ENCODE results near the gene RFNG.
"Not testable (repeated sequence)": the region's sequence is repeated elsewhere in the genome, so short reads cannot be mapped to it uniquely, and the experiment has no call there.

RFNG gene

DNA sequence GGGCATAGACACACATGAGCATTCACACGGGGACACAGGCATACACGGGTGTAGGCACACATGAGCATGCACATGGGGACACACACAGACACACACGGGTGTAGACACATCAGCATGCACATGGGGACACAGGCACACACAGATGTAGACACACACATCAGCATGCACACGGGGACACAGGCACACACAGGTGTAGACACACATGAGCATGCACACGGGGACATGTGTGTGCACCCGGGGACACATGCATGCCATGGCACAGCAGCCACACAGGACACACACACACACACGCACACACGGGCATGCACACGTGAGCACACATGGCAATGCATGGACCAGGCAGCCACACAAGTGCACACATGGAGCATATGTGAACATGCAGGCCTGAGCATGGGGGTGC is 9.0 kb downstream of the RFNG start:
- Histone ChIP-seq H3K4me3 (ENCODE audit: low read length) (no peak overlapping the region), H3K36me3 (ENCODE audit: insufficient read depth, low read length) (peaks cover 12% of the 10 kb centered on the region; the same call in 1 of the 2 replicates), H3K9me3 (ENCODE audit: insufficient read depth, low read depth, low read length) (no peaks in the 10 kb centered on the region), H3K27me3 (ENCODE audit: insufficient read depth, low read length) (no peaks in the 10 kb centered on the region), H3K4me1 (ENCODE audit: insufficient read depth, low read length) (peaks cover 10% of the 10 kb centered on the region), H3K9ac (ENCODE audit: low read depth, low read length) (no peak overlapping the region), H3K27ac (ENCODE audit: low read depth, low read length) (no peak overlapping the region)
- 95% methylated on average over 9 of the region's 9 CpGs for whole genome bisulfite sequencing

DNA sequence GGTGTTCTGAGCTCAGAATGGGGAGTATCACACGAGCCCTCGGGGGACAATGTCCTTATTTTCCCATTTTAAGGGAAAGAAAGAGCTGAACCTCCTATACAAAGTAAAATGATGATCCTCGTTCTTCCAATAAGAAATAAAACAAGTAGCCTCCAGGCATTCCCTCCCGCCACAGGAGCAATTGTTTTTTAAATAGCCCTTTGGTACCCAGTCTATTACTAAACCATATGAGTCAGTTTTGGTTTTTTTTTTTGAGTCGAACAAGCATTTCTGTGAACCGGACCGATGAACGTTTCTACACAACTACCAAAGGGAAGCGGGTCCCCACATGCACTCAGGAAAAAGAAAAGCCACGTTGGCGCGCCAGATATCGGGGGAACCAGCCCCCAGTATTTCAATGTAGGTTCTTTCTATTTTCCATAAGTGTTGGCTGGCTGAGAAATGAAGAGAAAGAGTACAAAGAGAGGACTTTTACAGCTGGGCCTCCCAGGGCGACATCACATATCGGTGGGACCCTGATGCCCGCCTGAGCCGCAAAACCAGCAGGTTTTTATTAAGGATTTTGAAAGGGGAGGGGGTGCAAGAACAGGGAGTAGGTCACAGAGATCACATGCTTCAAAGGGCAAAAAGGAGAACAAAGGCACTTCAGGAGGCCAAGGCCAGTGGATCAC is 10.3 kb downstream of the RFNG start:
- no peak overlapping the region for H3K27ac ChIP-seq (ENCODE audit: low read depth, low read length)
- H3K4me1 ChIP-seq (ENCODE audit: insufficient read depth, low read length) = peaks cover 10% of the 10 kb centered on the region
- H3K9ac ChIP-seq (ENCODE audit: low read depth, low read length) = no peak overlapping the region
- no peak overlapping the region for H3K4me3 ChIP-seq (ENCODE audit: low read length)
- WGBS = 69% methylated on average over 17 of the region's 17 CpGs
- H3K27me3 ChIP-seq (ENCODE audit: insufficient read depth, low read length) = no peaks in the 10 kb centered on the region
- H3K36me3 ChIP-seq (ENCODE audit: insufficient read depth, low read length) = no peaks in the 10 kb centered on the region
- no peaks in the 10 kb centered on the region for H3K9me3 ChIP-seq (ENCODE audit: insufficient read depth, low read depth, low read length)

DNA sequence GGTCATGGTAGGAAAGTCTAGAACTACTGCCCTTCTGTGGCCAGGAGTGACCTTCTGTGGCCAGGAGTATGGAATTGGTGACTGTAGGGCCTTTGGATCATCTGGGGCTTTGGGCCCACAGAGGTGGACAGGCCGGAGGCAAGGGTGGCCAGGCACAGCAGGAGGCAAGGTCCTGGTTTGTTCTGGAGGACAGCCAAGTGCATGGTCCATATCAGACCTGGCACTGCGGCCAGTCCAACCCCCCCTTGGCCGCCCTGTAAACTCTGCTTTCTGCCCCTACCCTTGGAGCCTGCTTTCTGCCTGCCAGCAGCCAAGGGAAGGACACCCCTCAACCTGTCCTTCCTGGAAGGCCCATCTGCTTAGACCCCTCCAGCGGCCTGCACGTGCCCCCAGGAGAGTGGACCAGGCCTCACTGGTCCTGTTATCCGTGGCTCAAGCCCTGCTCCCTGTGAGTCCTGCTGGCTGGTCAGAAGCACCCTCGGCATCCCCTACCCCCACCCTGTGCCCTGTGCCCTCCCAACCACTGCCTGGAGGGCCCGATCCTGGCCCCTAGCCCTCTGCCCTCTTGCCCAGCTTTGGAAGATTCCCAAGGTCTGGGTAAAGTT is 11.8 kb downstream of the RFNG start:
- H3K27ac ChIP-seq (ENCODE audit: low read depth, low read length) = no peak overlapping the region
- H3K9ac ChIP-seq (ENCODE audit: low read depth, low read length) = no peak overlapping the region
- H3K4me1 ChIP-seq (ENCODE audit: insufficient read depth, low read length) = peaks cover 10% of the 10 kb centered on the region
- no peaks in the 10 kb centered on the region for H3K27me3 ChIP-seq (ENCODE audit: insufficient read depth, low read length)
- 96% methylated on average over 8 of the region's 8 CpGs for WGBS
- H3K9me3 ChIP-seq (ENCODE audit: insufficient read depth, low read depth, low read length) = no peaks in the 10 kb centered on the region
- H3K4me3 ChIP-seq (ENCODE audit: low read length) = no peak overlapping the region
- no peaks in the 10 kb centered on the region for H3K36me3 ChIP-seq (ENCODE audit: insufficient read depth, low read length)

- not testable (repeated sequence) for H3K9me3 ChIP-seq (ENCODE audit: insufficient read depth, low read depth, low read length); H3K9ac ChIP-seq (ENCODE audit: low read depth, low read length); H3K4me3 ChIP-seq (ENCODE audit: low read length); H3K27me3 ChIP-seq (ENCODE audit: insufficient read depth, low read length); H3K27ac ChIP-seq (ENCODE audit: low read depth, low read length); H3K36me3 ChIP-seq (ENCODE audit: insufficient read depth, low read length)
- 93% methylated on average over 16 of the region's 16 CpGs for WGBS
- H3K4me1 ChIP-seq (ENCODE audit: insufficient read depth, low read length) = peaks cover 10% of the 10 kb centered on the region
These were observed 12.7 kb downstream of the RFNG start for GRCh38 chr17:82038796-82039409.

- peaks cover 3% of the 10 kb centered on the region; the same call in 1 of the 2 replicates for H3K4me1 ChIP-seq (ENCODE audit: insufficient read depth, low read length)
These were observed 13.8 kb downstream of the RFNG start for GRCh38 chr17:82037889-82038195.

DNA sequence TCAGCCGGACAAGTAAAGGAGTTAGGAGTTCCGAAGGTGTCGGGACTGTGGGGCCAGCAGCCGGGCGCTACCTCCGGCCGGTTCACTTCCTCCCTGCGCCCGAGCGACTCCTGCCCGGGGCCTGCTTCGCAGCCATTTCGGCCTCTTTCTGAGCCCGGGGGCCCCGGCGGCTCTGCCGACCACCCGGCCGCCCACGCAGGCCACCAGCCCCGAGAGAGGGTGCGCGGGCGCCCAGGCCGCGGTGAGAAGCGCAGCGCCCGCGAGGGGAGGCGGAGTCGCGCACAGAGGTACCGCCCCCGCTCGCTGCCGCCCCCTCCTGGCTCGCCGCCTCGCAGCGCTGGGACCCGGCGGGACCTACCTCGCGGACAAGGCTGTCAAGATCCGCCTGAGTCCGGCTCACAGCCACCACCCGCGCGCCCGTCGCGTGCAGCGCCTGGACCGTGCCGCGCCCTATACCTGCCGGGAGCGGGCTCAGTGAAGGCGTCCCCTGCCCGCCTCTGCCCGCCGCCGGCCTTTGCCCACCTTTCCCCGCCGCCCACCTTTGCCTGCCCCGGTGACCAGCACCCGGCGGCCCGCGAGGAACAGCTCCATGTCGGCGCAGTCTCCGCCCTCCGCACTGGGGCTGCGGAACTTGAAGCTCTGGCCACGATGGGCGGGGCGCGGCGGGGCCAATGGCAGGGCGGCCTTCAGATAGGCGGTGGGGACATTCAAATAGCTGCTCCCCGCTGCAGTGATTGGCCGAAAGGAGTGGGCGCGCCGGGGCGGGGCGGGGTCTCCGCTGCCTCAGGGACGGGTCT is 14.3 kb downstream of the RFNG start, which contains the start of gene DCXR:
TSS of gene DCXR (minus strand) at position 606 of the 797 bp plus-strand sequence. CDS start at position 591, 15 bp downstream.
- Histone ChIP-seq H3K4me1 (ENCODE audit: insufficient read depth, low read length) (peaks cover 9% of the 10 kb centered on the region; the same call in 1 of the 2 replicates), H3K4me3 (ENCODE audit: low read length) (peak within 1 kb of the TSS; percentile 74), H3K9ac (ENCODE audit: low read depth, low read length) (peak within 1 kb of the TSS; percentile 73), H3K27ac (ENCODE audit: low read depth, low read length) (peak within 1 kb of the TSS; percentile 71; the same call in 1 of the 2 replicates), H3K36me3 (ENCODE audit: insufficient read depth, low read length) (no peaks in the 10 kb centered on the region), H3K27me3 (ENCODE audit: insufficient read depth, low read length) (no peaks in the 10 kb centered on the region), H3K9me3 (ENCODE audit: insufficient read depth, low read depth, low read length) (no peaks in the 10 kb centered on the region)
- WGBS = under 1% methylated on average over 92 of the region's 92 CpGs

More at GRCh38 chr17:82037889-82038195, 13.8 kb downstream of the RFNG start:
- Histone ChIP-seq H3K27ac (ENCODE audit: low read depth, low read length) (no peak overlapping the region; the same call in 1 of the 2 replicates), H3K9me3 (ENCODE audit: insufficient read depth, low read depth, low read length) (no peaks in the 10 kb centered on the region), H3K9ac (ENCODE audit: low read depth, low read length) (no peak overlapping the region), H3K36me3 (ENCODE audit: insufficient read depth, low read length) (no peaks in the 10 kb centered on the region), H3K4me3 (ENCODE audit: low read length) (peak overlapping the region; percentile 74), H3K27me3 (ENCODE audit: insufficient read depth, low read length) (no peaks in the 10 kb centered on the region)
- 26% methylated on average over 10 of the region's 10 CpGs for whole genome bisulfite sequencing

- 59% methylated on average over 23 of the region's 23 CpGs for WGBS
- H3K36me3 ChIP-seq (ENCODE audit: insufficient read depth, low read length) = no peaks in the 10 kb centered on the region
- H3K27ac ChIP-seq (ENCODE audit: low read depth, low read length) = no peak overlapping the region
These were observed 14.9 kb downstream of the RFNG start for GRCh38 chr17:82036634-82037091.

GRCh38 chr17:82035956-82036633 is 15.5 kb downstream of the RFNG start:
- H3K9ac ChIP-seq (ENCODE audit: low read depth, low read length) = no peak overlapping the region
- no peaks in the 10 kb centered on the region for H3K9me3 ChIP-seq (ENCODE audit: insufficient read depth, low read depth, low read length)
- H3K27ac ChIP-seq (ENCODE audit: low read depth, low read length) = no peak overlapping the region
- peak overlapping the region; percentile 74 for H3K4me3 ChIP-seq (ENCODE audit: low read length)
- WGBS = 92% methylated on average over 20 of the region's 20 CpGs
- H3K36me3 ChIP-seq (ENCODE audit: insufficient read depth, low read length) = no peaks in the 10 kb centered on the region
- no peaks in the 10 kb centered on the region for H3K27me3 ChIP-seq (ENCODE audit: insufficient read depth, low read length)
- H3K4me1 ChIP-seq (ENCODE audit: insufficient read depth, low read length) = peaks cover 9% of the 10 kb centered on the region; the same call in 1 of the 2 replicates

More at GRCh38 chr17:82036634-82037091, 14.9 kb downstream of the RFNG start:
- Histone ChIP-seq H3K9me3 (ENCODE audit: insufficient read depth, low read depth, low read length) (no peaks in the 10 kb centered on the region), H3K9ac (ENCODE audit: low read depth, low read length) (peak overlapping the region; percentile 73), H3K4me1 (ENCODE audit: insufficient read depth, low read length) (peaks cover 9% of the 10 kb centered on the region; the same call in 1 of the 2 replicates), H3K27me3 (ENCODE audit: insufficient read depth, low read length) (no peaks in the 10 kb centered on the region), H3K4me3 (ENCODE audit: low read length) (peak overlapping the region; percentile 74)

DNA sequence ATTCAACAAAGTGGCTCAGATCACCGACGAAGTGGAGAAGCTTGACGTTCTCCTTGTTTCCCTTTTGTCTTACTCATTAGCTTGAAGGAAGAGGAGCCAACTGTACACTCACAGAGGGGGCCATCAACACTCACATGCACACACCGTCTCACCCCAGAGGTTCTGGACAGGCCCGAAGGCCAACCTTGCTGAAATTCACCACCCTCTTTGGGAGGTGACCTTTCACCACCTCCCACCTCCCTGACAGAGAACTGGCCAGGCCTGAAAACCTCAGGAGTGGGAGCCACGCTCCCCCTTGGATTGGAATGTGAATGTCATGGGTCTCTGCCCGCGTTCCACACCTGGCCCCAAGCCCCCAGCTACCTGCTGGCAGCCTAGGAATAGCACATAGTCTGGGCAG is 16.1 kb downstream of the RFNG start:
- Histone ChIP-seq H3K9me3 (ENCODE audit: insufficient read depth, low read depth, low read length) (no peaks in the 10 kb centered on the region), H3K4me1 (ENCODE audit: insufficient read depth, low read length) (peaks cover 9% of the 10 kb centered on the region; the same call in 1 of the 2 replicates), H3K27me3 (ENCODE audit: insufficient read depth, low read length) (no peaks in the 10 kb centered on the region), H3K27ac (ENCODE audit: low read depth, low read length) (no peak overlapping the region), H3K4me3 (ENCODE audit: low read length) (no peak overlapping the region), H3K9ac (ENCODE audit: low read depth, low read length) (no peak overlapping the region), H3K36me3 (ENCODE audit: insufficient read depth, low read length) (no peaks in the 10 kb centered on the region)
- WGBS = 92% methylated on average over 8 of the region's 8 CpGs

DNA sequence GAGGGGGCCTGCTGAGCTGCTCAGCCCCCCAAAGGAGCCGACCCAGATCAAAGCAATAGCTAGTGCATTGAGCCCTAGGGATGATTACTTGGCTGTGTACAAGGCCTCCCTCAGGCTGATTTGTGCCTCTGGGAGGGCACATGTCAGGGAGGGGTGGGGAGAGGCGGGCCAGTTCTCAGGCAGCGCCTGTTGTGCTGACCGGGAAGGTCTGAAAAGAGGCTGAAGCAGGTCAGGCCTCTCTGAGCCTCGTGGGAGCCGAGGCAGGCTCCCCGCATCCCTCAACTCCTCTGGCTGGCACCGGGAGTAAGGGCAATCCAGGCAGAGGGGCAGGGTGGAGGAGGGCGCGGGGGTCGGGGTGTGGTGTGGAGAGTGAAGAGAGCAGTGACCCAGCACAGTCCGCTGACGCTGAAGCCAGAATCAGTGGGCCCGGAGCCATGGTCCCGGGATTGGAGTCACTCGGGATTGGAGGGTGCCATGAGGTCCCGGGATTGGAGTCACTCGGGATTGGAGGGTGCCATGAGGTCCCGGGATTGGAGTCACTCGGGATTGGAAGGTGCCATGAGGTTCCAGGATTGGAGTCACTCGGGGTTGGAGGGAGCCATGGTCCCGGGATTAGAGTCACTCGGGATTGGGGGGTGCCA is 17.1 kb downstream of the RFNG start:
- Histone ChIP-seq H3K27me3 (ENCODE audit: insufficient read depth, low read length) (no peaks in the 10 kb centered on the region), H3K4me3 (ENCODE audit: low read length) (no peak overlapping the region), H3K36me3 (ENCODE audit: insufficient read depth, low read length) (no peaks in the 10 kb centered on the region), H3K4me1 (ENCODE audit: insufficient read depth, low read length) (peaks cover 9% of the 10 kb centered on the region; the same call in 1 of the 2 replicates), H3K27ac (ENCODE audit: low read depth, low read length) (no peak overlapping the region), H3K9me3 (ENCODE audit: insufficient read depth, low read depth, low read length) (no peaks in the 10 kb centered on the region), H3K9ac (ENCODE audit: low read depth, low read length) (no peak overlapping the region)
- 78% methylated on average over 23 of the region's 23 CpGs for WGBS

All from HUES64 (cell line).